ENCODE measurements around the gene CASZ1.

CASZ1 gene

GRCh38 chr1:10647414-10648170 is 148.9 kb downstream of the CASZ1 start:
- Mint-ChIP-seq H3K27me3 (ENCODE audit: low read depth) (peaks cover 47% of the 10 kb centered on the region), H3K36me3 (ENCODE audit: low read depth) (peaks cover 9% of the 10 kb centered on the region)
- TF ChIP-seq, protein P1, sequence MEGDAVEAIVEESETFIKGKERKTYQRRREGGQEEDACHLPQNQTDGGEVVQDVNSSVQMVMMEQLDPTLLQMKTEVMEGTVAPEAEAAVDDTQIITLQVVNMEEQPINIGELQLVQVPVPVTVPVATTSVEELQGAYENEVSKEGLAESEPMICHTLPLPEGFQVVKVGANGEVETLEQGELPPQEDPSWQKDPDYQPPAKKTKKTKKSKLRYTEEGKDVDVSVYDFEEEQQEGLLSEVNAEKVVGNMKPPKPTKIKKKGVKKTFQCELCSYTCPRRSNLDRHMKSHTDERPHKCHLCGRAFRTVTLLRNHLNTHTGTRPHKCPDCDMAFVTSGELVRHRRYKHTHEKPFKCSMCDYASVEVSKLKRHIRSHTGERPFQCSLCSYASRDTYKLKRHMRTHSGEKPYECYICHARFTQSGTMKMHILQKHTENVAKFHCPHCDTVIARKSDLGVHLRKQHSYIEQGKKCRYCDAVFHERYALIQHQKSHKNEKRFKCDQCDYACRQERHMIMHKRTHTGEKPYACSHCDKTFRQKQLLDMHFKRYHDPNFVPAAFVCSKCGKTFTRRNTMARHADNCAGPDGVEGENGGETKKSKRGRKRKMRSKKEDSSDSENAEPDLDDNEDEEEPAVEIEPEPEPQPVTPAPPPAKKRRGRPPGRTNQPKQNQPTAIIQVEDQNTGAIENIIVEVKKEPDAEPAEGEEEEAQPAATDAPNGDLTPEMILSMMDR (IDR thresholded peaks at IDR 0.05; ENCODE audit: unreplicated experiment in 3 of 3), result no peak

DNA sequence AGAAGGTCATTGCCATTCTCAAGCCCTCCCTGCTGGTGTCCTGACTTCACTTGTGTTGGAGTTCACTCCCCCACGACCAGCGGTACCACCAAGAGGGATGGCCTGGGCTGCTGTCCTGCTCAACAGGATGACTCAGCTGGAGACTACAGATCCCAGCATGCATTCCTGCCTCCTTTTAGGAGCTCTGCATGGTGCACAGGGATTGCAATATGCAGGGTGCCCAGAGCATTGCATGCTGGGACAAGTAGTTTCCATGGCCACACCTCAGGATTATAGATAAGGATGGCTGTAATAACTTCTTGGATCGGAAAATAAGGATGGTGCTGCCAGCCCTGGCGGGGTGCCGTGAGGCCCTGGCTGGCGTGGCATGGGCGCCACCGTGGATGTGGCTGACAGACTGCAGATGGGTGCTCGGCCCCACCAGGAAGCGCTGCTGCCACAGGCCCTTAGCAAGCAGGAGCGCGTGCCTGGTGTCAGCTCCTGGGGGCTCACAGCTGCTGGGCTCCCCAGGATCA is 150.0 kb downstream of the CASZ1 start:
- H3K9me3 Mint-ChIP-seq, result no peaks in the 10 kb centered on the region
- H3K4me1 Mint-ChIP-seq, result no peaks in the 10 kb centered on the region
- H3K27ac Mint-ChIP-seq, result no peak overlapping the region
- TF ChIP-seq, protein P1 (IDR thresholded peaks at IDR 0.05; ENCODE audit: unreplicated experiment in 3 of 3), result no peak
- peaks cover 44% of the 10 kb centered on the region for H3K27me3 Mint-ChIP-seq (ENCODE audit: low read depth)
- H3K36me3 Mint-ChIP-seq (ENCODE audit: low read depth), result peaks cover 4% of the 10 kb centered on the region
- no peak overlapping the region for H3K4me3 Mint-ChIP-seq

More at GRCh38 chr1:10647414-10648170, 148.9 kb downstream of the CASZ1 start:
- H3K4me3 Mint-ChIP-seq, result no peak overlapping the region
- H3K27ac Mint-ChIP-seq, result no peak overlapping the region
- H3K4me1 Mint-ChIP-seq, result no peaks in the 10 kb centered on the region
- H3K9me3 Mint-ChIP-seq, result no peaks in the 10 kb centered on the region

DNA sequence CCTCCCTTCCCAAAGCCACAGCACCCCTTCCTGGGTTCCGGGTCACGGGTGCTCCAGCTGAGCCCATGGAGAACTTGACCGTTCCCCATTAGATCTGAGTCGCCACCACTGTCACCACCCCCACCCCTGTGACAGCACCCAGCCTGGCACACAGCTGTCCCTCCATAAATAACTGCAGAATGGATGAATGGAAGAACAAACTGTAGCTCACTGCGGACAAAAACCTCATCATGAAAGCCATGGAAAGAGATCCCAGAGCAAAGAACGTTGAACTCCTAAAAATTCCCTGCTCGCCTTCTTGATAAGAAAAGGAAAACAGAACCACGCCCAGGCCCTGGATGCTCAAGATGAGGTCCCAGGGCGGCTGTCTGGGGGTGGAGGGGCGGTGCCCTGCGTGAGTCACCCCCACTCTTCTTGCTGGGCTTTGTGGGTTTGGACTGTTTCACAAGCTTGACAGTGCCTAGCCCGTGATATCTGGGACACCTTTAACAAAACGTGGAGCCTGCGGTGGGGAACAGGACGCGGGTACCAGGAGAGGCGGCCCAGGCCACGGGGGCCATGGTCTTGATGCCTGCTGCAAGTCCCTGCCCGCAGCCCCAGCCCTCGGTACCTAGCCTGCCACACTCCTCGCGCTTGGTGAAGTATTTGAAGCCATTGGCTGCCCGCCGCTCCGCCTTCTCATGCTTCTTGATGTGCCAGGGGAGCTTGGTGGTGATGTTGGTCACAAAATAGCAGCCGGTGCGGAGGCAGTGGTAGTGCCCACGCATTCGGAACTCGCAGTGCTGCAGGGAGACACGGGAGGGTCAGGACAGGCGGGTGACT is 151.9 kb downstream of the CASZ1 start:
- Mint-ChIP-seq H3K4me1 (no peaks in the 10 kb centered on the region), H3K9me3 (no peaks in the 10 kb centered on the region), H3K27ac (no peak overlapping the region), H3K27me3 (ENCODE audit: low read depth) (peaks cover 38% of the 10 kb centered on the region), H3K36me3 (ENCODE audit: low read depth) (peaks cover 4% of the 10 kb centered on the region), H3K4me3 (no peak overlapping the region)
- TF ChIP-seq, protein P1 (IDR thresholded peaks at IDR 0.05; ENCODE audit: unreplicated experiment in 3 of 3), result no peak

DNA sequence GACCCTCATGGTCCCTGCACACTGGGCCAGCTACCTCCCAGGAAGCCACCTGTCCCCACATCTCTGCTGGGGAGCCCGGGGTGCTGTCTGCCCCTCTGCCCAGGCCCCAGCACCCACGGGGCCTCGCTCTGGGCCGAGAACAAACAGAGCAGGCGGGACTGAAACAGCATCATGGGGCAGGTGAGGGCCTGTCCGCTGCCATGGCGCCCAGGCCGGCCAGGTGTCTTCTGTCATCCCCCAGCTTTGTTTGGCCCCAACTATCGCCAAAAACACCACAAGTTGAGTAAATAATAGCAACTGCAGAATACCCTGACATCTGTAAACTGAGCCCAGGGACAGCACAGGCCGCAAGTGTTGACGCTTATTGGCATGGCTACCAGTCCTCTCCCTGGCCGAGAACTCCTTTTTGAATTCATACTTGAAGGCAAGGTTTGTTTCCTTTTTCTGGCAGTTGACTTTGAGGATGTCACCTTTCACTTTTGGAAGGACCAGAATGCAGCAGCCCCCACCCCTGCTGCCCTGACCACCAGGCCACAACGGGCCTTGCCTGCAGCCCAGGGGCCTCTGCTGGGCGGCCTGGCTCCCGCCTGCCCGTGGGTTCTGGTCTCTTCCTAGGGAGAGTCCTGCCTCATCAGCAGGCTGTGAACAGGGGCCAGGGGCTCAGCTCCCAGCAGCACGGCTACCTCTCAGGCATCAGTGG is 152.7 kb downstream of the CASZ1 start:
- no peak overlapping the region for H3K4me3 Mint-ChIP-seq
- H3K4me1 Mint-ChIP-seq, result no peaks in the 10 kb centered on the region
- TF ChIP-seq, protein P1 (IDR thresholded peaks at IDR 0.05; ENCODE audit: unreplicated experiment in 3 of 3), result no peak
- H3K27ac Mint-ChIP-seq, result no peak overlapping the region
- H3K27me3 Mint-ChIP-seq (ENCODE audit: low read depth), result peaks cover 34% of the 10 kb centered on the region
- H3K9me3 Mint-ChIP-seq, result no peaks in the 10 kb centered on the region
- peaks cover 4% of the 10 kb centered on the region for H3K36me3 Mint-ChIP-seq (ENCODE audit: low read depth)

DNA sequence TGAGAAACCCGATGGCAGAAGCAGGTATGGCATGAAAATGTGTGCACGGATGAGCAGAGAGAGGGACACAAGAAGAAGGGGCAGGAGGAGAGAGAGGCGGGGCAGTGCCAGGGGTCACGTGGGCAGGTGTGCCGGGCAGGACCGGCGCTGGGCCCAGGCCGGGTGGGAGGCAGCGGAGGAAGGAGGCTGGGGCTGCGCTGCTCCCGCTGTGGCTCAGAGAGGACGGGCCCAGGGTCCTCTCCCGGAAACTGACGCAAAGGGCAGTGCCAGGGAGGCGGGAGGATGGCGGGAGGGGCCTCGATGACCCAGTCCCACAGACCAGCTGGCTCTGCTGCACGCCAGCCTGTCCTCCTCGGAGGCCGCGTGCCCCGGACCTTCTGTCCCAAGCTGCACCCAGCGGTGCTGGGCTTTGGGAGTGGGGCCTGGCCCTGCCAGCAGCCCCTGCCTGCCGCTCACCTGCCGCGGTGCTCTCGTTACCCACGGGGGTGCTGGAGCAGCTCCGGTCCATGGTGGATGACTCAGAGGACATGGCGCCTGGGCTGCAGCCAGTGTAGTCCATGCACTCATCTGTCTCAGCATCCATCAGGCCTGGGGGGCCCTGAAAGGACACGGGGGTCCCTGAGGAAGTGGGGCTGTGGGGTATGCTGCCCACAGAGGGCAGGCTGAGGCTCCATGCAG is 153.9 kb downstream of the CASZ1 start:
- Mint-ChIP-seq H3K9me3 (no peaks in the 10 kb centered on the region), H3K4me1 (no peaks in the 10 kb centered on the region), H3K4me3 (no peak overlapping the region)

More for the DNA sequence above, 153.9 kb downstream of the CASZ1 start:
- TF ChIP-seq, protein P1 (IDR thresholded peaks at IDR 0.05; ENCODE audit: unreplicated experiment in 3 of 3), result no peak
- Mint-ChIP-seq H3K36me3 (ENCODE audit: low read depth) (peaks cover 4% of the 10 kb centered on the region), H3K27ac (no peak overlapping the region), H3K27me3 (ENCODE audit: low read depth) (peaks cover 34% of the 10 kb centered on the region)

Measured in nephron (organoid).